GM19324 (cell line): ENCODE results near the gene CALR3.

Experiments used
- ATAC-seq: cut with Tn5 transposase; IDR thresholded peaks from one replicate; pipeline ENCODE4 v1.9.1; 2021; ENCODE audit warnings: mild to moderate bottlenecking, moderate library complexity; ENCODE audit not compliant: unreplicated experiment, low FRiP score

The CALR3 gene

DNA sequence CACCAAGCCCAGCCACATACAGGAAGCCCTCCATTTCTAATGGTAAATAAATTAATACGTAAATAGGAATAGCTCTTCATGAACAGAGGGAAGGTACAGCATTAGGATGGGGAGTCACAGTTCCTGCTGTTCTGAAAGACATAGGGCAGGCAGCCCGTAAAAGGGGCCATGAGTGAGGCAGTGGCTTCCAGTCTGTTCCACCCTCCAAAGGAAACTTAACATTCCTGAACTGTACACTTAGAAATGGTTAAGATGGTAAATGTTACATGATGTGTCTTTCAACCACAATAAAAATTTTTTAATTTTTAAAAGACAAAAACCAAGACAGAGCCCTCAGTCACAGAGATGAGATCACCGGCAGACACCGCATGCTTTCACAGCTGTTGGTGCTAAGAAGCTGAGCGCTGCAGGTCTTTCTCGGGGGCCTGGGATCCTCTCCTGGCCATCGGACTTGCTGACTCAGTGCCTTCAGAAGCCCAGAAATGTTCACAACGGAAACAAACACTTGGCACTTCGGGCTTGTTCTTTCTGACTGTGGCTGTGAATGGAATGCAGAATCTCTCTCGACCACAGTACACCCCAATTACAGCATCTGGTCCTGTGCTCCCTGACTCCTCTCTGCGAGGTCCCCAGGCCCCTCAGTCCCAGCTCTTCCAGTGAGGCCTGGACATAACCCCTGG is 60.6 kb downstream of the CALR3 start:
- no peak for ATAC-seq

DNA sequence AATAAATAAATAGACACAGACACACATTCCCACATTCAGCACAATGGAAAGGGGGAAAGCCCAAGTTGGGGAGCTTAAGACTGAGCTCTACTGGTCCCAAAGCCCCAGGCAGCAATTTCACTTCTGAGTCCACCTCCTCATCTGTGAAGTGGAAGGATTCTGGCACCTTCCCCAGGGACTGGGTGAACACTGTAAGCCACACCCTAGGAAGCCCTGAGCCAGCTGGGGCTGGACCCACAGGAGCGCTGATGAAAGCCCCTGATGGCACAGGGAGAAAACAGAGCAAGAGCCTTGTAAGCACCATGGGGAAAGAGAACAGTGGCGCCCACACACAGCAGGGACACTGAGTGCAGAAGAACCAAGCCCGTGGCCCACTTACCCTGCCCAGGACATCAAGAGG is 62.0 kb downstream of the CALR3 start:
- no peak for ATAC-seq

DNA sequence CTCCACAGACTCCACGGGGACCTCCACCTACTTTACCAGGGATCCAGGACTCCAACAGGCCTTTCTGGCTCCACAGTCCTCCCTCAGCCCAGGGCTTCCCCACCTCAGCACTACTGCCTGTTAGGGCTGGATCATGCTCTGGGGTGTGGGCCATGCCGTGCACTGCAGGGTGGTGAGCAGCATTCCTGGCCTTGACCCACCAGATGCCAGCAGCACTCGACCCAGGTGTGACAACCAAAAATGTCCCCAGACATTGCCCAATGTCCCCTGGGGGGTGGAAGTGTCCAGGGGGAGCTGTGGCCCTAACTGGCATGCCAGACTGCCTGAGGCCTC is 66.2 kb downstream of the CALR3 start:
- no peak for ATAC-seq

DNA sequence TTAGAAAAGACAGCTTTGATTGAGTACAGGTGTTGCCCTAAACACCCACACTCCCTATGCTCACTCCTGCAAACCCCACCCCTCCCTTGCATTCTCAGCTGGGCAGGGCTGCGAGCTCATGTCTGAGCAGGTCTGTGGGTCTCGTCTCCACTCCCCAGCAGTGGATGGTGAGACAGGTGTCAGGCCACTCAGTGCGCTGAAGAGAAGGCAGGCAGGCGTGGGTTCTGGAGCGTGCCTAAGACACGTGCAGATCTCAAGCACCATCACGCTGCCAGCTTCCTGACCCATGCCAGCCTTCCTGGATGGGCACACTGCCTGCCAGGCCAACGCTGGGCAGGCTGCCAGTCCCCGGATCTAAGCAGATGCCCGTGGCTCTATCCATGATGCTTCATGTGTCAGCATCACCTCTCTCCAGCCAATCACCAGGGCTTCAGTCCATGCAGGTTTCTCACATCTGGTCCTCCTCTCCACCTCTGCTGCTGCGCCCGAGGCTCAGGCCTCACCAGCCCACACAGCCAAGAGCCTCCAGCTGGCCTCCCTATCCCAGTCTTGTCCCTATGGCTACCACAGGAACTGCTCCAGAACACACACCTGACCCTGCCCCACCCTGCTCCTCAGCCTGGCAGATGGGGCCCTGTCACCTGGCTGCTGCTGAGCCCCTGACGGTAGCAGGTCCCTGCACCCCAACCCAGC is 66.8 kb downstream of the CALR3 start:
- ATAC-seq, result no peak
